GM21723 (cell line): ENCODE measurements around the gene PITPNM3.

Source experiments
- ATAC-seq: cut with Tn5 transposase; IDR thresholded peaks from one replicate; pipeline ENCODE4 v1.9.1; 2021; ENCODE audit warnings: mild to moderate bottlenecking, moderate library complexity; ENCODE audit not compliant: unreplicated experiment

PITPNM3 gene

GRCh38 chr17:6503641-6504195 lies 52.6 kb downstream of the PITPNM3 start:
- ATAC-seq, result no peak

- no peak for ATAC-seq
Measured at GRCh38 chr17:6502871-6503509, 53.4 kb downstream of the PITPNM3 start.

GRCh38 chr17:6502142-6502541 lies 54.2 kb downstream of the PITPNM3 start:
- no peak for ATAC-seq

- ATAC-seq, result no peak
Measured at GRCh38 chr17:6501359-6501758, 55.0 kb downstream of the PITPNM3 start.

- no peak for ATAC-seq
Measured at GRCh38 chr17:6498901-6499540, 57.3 kb downstream of the PITPNM3 start.

GRCh38 chr17:6498356-6498755 lies 58.0 kb downstream of the PITPNM3 start:
- ATAC-seq, result no peak

GRCh38 chr17:6497496-6498221 lies 58.7 kb downstream of the PITPNM3 start:
- no peak for ATAC-seq

GRCh38 chr17:6496640-6497441 lies 59.5 kb downstream of the PITPNM3 start:
- no peak for ATAC-seq

- no peak for ATAC-seq
Measured at GRCh38 chr17:6496116-6496481, 60.3 kb downstream of the PITPNM3 start.

- ATAC-seq, result no peak
Measured at GRCh38 chr17:6495450-6496115, 60.8 kb downstream of the PITPNM3 start.

GRCh38 chr17:6494239-6494941 lies 62.0 kb downstream of the PITPNM3 start:
- no peak for ATAC-seq

- ATAC-seq, result no peak
Measured at GRCh38 chr17:6492892-6493674, 63.3 kb downstream of the PITPNM3 start.

- no peak for ATAC-seq
Measured at GRCh38 chr17:6491071-6491700, 65.2 kb downstream of the PITPNM3 start.

GRCh38 chr17:6489016-6489550 lies 67.3 kb downstream of the PITPNM3 start:
- ATAC-seq, result no peak

GRCh38 chr17:6488008-6488539 lies 68.3 kb downstream of the PITPNM3 start:
- ATAC-seq, result no peak

GRCh38 chr17:6487251-6488007 lies 68.9 kb downstream of the PITPNM3 start:
- ATAC-seq, result no peak

GRCh38 chr17:6485646-6486412 lies 70.5 kb downstream of the PITPNM3 start:
- no peak for ATAC-seq
